Coronary artery (tissue), 2 donors: ENCODE results near the gene NKIRAS2.

Experiments used
- DNase-seq: peaks from one replicate; pipeline ENCODE4 v3.0.0-alpha.2; 2017; ENCODE audit warnings: low spot score
- H3K27ac ChIP-seq, 2 donors: fragments of 200-600 bp; sonication (generic); one replicate each; pipeline ENCODE4 v1.5.1; 2016 to 2019
- H3K4me3 ChIP-seq: fragments of 200-600 bp; sonication (generic); 2 replicates; pipeline ENCODE4 v1.5.1; 2016; ENCODE audit warnings: mild to moderate bottlenecking, moderate library complexity
- CTCF ChIP-seq: fragments of 200-600 bp; sonication (generic); IDR thresholded peaks from one replicate; pipeline ENCODE4 v1.5.1; 2019; ENCODE audit warnings: antibody characterized with exemption

The NKIRAS2 gene

GRCh38 chr17:42028791-42029127 is 8.9 kb downstream of the NKIRAS2 start:
- DNase-seq, result no peak
- H3K4me3 ChIP-seq, result no peak overlapping the region
- H3K27ac ChIP-seq, result no peak overlapping the region
- TF ChIP-seq CTCF, result no peak

GRCh38 chr17:42031584-42031983 is 11.7 kb downstream of the NKIRAS2 start:
- no peak for TF ChIP-seq CTCF
- DNase-seq, result no peak
- H3K4me3 ChIP-seq, result no peak overlapping the region
- H3K27ac ChIP-seq, result no peak overlapping the region

- TF ChIP-seq CTCF, result no peak
- H3K27ac ChIP-seq, result no peak overlapping the region
- H3K4me3 ChIP-seq, result no peak overlapping the region
- DNase-seq, result no peak
These were observed 14.2 kb downstream of the NKIRAS2 start for GRCh38 chr17:42034059-42034458.

- no peak for TF ChIP-seq CTCF
- Histone ChIP-seq H3K4me3 (no peak overlapping the region), H3K27ac (no peak overlapping the region)
- no peak for DNase-seq
These were observed 18.5 kb downstream of the NKIRAS2 start for GRCh38 chr17:42038221-42038973.

- no peak for DNase-seq
- H3K27ac ChIP-seq, result no peak overlapping the region
- TF ChIP-seq CTCF, result no peak
- H3K4me3 ChIP-seq, result peak overlapping the region; percentile 25
These were observed 20.2 kb downstream of the NKIRAS2 start for GRCh38 chr17:42039794-42040763.

GRCh38 chr17:42040818-42041217 is 20.9 kb downstream of the NKIRAS2 start:
- TF ChIP-seq CTCF, result no peak
- no peak for DNase-seq
- no peak overlapping the region for H3K27ac ChIP-seq
- H3K4me3 ChIP-seq, result no peak overlapping the region

GRCh38 chr17:42041619-42042018 is 21.7 kb downstream of the NKIRAS2 start:
- DNase-seq, result no peak
- Histone ChIP-seq H3K27ac (no peak overlapping the region), H3K4me3 (no peak overlapping the region)
- no peak for TF ChIP-seq CTCF
